HG02973 (cell line): Measurements from ENCODE around the gene PTDSS2.

Experiments
- ATAC-seq: cut with Tn5 transposase; IDR thresholded peaks from one replicate; pipeline ENCODE4 v1.9.1; 2021; ENCODE audit warnings: moderate library complexity; ENCODE audit not compliant: unreplicated experiment

Gene PTDSS2

GRCh38 chr11:445765-446588 lies 4.1 kb upstream of the PTDSS2 start:
- no peak for ATAC-seq

- no peak for ATAC-seq
These were observed 3.2 kb upstream of the PTDSS2 start for GRCh38 chr11:446891-447290.

GRCh38 chr11:447923-448731 lies 2.0 kb upstream of the PTDSS2 start:
- ATAC-seq: peak; percentile 45

- no peak for ATAC-seq
These were observed 851 bp downstream of the PTDSS2 start for GRCh38 chr11:450809-451451.

- no peak for ATAC-seq
These were observed 1.7 kb downstream of the PTDSS2 start for GRCh38 chr11:451738-452137.

- no peak for ATAC-seq
These were observed 2.2 kb downstream of the PTDSS2 start for GRCh38 chr11:452203-452744.

GRCh38 chr11:452916-453527 lies 2.9 kb downstream of the PTDSS2 start:
- ATAC-seq: no peak

GRCh38 chr11:453564-453963 lies 3.5 kb downstream of the PTDSS2 start:
- no peak for ATAC-seq

GRCh38 chr11:454043-454442 lies 4.0 kb downstream of the PTDSS2 start:
- ATAC-seq: no peak

- ATAC-seq: no peak
These were observed 4.9 kb downstream of the PTDSS2 start for GRCh38 chr11:454801-455565.

GRCh38 chr11:455566-456147 lies 5.6 kb downstream of the PTDSS2 start:
- no peak for ATAC-seq

GRCh38 chr11:456533-456932 lies 6.5 kb downstream of the PTDSS2 start:
- no peak for ATAC-seq

- no peak for ATAC-seq
These were observed 7.2 kb downstream of the PTDSS2 start for GRCh38 chr11:457111-457760.

GRCh38 chr11:459511-460220 lies 9.6 kb downstream of the PTDSS2 start:
- no peak for ATAC-seq

- no peak for ATAC-seq
These were observed 10.5 kb downstream of the PTDSS2 start for GRCh38 chr11:460331-461199.

GRCh38 chr11:461626-462025 lies 11.5 kb downstream of the PTDSS2 start:
- no peak for ATAC-seq

- ATAC-seq: no peak
These were observed 12.2 kb downstream of the PTDSS2 start for GRCh38 chr11:462107-462890.
